Glutamatergic neuron (in vitro differentiated cells): ENCODE data around the gene SLC37A1. TPM values are rescaled to one million over a fixed set of nuclear protein-coding genes. Genes with fewer than 3 reads are reported as not detected.
"Not testable (repeated sequence)": the region's sequence is repeated elsewhere in the genome, so short reads cannot be mapped to it uniquely, and the experiment has no call there.

Source experiments
- DNase-seq: peaks from one replicate; pipeline ENCODE4 v3.0.0; 2022
- H3K27ac Mint-ChIP-seq: one replicate; pipeline ENCODE4 v1.8.0; 2020; ENCODE audit warnings: mild to moderate bottlenecking, mixed read lengths, inconsistent platforms; ENCODE audit not compliant: unreplicated experiment
- H3K27me3 Mint-ChIP-seq: one replicate; pipeline ENCODE4 v1.8.0; 2020; ENCODE audit warnings: mild to moderate bottlenecking, moderate library complexity, mixed read lengths, inconsistent platforms; ENCODE audit not compliant: unreplicated experiment
- H3K36me3 Mint-ChIP-seq: one replicate; pipeline ENCODE4 v1.8.0; 2020; ENCODE audit warnings: mild to moderate bottlenecking, mixed read lengths, inconsistent platforms; ENCODE audit not compliant: unreplicated experiment
- H3K4me1 Mint-ChIP-seq: one replicate; pipeline ENCODE4 v1.8.0; 2020; ENCODE audit warnings: mild to moderate bottlenecking, low read depth, mixed read lengths, inconsistent platforms; ENCODE audit not compliant: unreplicated experiment
- H3K4me3 Mint-ChIP-seq: one replicate; pipeline ENCODE4 v1.8.0; 2020; ENCODE audit warnings: mild to moderate bottlenecking, mixed read lengths, inconsistent platforms; ENCODE audit not compliant: unreplicated experiment
- H3K9me3 Mint-ChIP-seq: one replicate; pipeline ENCODE4 v1.8.0; 2020; ENCODE audit warnings: mild to moderate bottlenecking, moderate library complexity, mixed read lengths, inconsistent platforms; ENCODE audit not compliant: unreplicated experiment
- total RNA-seq: library from RNA; stranded (reverse); fragmentation: NEBNext Ultra II Directional; extraction: Animal tissue kit (Norgen Biotek cat#: 25700); gene quantifications from one replicate; pipeline ENCODE4 v1.2.1, GENCODE V29; 2021; ENCODE audit not compliant: unreplicated experiment
- TF ChIP-seq, protein P1 (sequence below): fragments of 200-600 bp; sonication (generic); IDR thresholded peaks from one replicate; pipeline ENCODE4 v1.5.0; 2021; ENCODE audit not compliant: partially characterized antibody, unreplicated experiment

The SLC37A1 gene
- total RNA-seq, 1 donor from 2014 or later: 65.7 TPM

DNA sequence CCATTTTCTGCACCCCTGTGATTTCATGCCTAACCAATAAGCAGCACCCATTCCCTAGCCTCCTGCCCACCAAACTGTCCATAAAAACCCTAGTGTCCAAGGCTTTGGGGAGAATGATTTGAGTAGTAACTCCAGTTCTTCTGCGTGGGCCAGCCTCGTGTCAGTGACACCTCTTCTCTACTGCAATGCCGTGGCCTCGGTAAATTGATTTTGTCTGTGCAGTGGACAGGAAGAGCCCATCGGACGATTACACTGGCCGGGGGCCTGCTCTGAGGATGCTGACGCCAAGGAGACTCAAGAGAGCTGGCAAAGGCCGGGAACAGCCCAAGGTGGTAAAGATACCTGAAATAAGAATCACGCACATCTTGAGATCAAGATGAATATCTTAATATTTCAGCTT lies 47.0 kb upstream of the SLC37A1 start:
- no peak for DNase-seq
- Mint-ChIP-seq H3K4me1 (peaks cover 12% of the 10 kb centered on the region), H3K27ac (no peak overlapping the region), H3K9me3 (peaks cover 5% of the 10 kb centered on the region), H3K36me3 (no peaks in the 10 kb centered on the region), H3K27me3 (no peaks in the 10 kb centered on the region), H3K4me3 (no peak overlapping the region)
- TF ChIP-seq, protein P1, sequence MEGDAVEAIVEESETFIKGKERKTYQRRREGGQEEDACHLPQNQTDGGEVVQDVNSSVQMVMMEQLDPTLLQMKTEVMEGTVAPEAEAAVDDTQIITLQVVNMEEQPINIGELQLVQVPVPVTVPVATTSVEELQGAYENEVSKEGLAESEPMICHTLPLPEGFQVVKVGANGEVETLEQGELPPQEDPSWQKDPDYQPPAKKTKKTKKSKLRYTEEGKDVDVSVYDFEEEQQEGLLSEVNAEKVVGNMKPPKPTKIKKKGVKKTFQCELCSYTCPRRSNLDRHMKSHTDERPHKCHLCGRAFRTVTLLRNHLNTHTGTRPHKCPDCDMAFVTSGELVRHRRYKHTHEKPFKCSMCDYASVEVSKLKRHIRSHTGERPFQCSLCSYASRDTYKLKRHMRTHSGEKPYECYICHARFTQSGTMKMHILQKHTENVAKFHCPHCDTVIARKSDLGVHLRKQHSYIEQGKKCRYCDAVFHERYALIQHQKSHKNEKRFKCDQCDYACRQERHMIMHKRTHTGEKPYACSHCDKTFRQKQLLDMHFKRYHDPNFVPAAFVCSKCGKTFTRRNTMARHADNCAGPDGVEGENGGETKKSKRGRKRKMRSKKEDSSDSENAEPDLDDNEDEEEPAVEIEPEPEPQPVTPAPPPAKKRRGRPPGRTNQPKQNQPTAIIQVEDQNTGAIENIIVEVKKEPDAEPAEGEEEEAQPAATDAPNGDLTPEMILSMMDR: no peak

DNA sequence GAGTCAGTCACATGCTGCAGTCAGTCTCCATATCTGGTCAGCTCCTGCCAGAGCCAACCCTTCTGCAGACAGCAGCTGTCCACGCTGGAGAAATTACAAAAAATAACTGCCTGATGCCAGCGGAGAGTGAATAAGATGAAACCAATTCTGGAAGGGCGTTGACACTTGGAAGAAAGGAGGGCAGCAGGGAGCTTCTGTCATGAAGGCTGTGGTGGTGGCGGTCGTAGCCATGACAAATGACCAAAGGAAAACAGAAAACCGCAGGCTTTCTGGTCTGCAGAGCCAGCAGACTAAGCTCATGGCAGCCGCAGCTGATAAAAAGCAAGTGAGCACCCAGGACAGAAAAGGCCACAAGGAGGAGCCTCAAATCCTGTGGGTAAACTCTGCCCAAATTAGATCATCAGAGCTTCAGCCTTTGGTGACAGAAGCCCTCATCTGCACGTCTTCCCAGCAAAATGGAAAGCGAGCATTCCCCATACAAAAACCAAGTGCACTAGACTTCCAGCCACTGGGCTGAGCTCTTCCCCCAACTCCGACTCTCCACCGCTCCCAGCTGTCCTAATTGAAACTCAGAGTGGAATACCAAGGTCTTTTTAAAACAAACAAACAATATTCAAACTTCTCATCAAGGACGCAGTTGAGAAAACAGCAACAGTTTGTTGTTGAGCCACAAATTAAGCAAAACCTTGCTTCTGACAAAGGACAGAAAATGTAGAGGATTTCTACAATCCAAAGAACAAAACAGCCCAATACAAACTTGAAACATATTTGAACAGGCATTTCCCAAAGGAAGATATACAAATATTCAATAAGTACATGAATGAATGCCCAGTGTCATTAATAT lies 46.3 kb upstream of the SLC37A1 start:
- no peaks in the 10 kb centered on the region for H3K27me3 Mint-ChIP-seq

DNA sequence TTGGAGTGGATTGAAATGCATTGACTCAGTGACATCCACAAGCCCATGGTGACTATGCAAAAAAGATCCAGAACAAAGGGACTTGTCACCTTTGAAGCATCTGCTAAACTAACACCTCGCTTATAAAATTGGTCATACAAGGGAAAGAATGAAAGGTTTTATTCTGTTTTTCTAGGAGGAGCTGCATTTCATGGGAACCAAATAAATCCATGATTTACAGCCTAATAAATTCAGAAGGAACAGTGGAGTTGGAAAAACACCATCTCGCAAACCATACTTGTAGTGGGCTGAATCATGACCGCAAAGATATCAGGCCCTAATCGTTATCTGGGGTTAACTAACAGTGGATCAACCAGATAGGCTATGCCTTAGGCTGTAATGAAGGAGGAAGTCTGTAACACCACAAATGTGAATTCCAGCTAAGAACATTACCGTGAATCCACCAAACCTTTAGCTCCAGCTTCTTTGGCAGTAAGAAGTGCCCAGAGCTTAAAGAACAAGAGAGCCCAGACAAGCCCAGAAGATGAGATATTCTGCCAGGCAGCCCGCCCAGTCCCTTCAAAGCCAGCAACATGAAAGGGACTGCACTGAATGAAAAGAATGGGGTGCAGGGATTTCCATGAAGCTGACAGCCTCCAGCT lies 45.0 kb upstream of the SLC37A1 start:
- no peak for DNase-seq
- Mint-ChIP-seq H3K36me3 (no peaks in the 10 kb centered on the region), H3K27ac (no peak overlapping the region), H3K4me3 (no peak overlapping the region), H3K4me1 (peaks cover 6% of the 10 kb centered on the region), H3K9me3 (peaks cover 1% of the 10 kb centered on the region), H3K27me3 (peaks cover under 1% of the 10 kb centered on the region)
- TF ChIP-seq, protein P1: no peak

More for the DNA sequence above, 46.3 kb upstream of the SLC37A1 start:
- Mint-ChIP-seq H3K9me3 (peaks cover 5% of the 10 kb centered on the region), H3K4me1 (peaks cover 12% of the 10 kb centered on the region), H3K4me3 (no peak overlapping the region), H3K36me3 (no peaks in the 10 kb centered on the region), H3K27ac (no peak overlapping the region)
- TF ChIP-seq, protein P1: no peak
- no peak for DNase-seq

DNA sequence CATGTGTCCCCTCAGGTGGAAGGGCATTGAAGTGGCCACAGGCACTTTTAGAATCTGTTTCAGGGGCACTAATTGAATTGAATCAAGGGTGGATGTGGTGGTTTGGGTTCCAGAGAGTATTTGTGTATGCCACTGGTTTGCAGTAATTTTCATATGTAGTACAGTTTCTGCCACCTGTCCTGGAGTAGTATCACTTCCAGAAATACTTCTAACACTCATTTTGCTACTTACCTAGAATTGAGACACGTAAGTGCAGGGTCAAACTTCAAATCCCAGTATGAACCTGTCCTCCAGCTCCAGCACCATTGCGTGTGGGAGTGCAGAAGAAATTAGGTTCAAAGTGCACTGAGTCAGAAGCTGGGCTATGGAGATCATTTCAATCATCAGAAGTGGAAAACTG lies 44.4 kb upstream of the SLC37A1 start:
- TF ChIP-seq, protein P1: no peak
- no peak for DNase-seq
- no peak overlapping the region for H3K4me3 Mint-ChIP-seq
- no peaks in the 10 kb centered on the region for H3K36me3 Mint-ChIP-seq
- no peak overlapping the region for H3K27ac Mint-ChIP-seq
- H3K27me3 Mint-ChIP-seq: peaks cover 3% of the 10 kb centered on the region
- peaks cover 2% of the 10 kb centered on the region for H3K9me3 Mint-ChIP-seq
- peaks cover 13% of the 10 kb centered on the region for H3K4me1 Mint-ChIP-seq

DNA sequence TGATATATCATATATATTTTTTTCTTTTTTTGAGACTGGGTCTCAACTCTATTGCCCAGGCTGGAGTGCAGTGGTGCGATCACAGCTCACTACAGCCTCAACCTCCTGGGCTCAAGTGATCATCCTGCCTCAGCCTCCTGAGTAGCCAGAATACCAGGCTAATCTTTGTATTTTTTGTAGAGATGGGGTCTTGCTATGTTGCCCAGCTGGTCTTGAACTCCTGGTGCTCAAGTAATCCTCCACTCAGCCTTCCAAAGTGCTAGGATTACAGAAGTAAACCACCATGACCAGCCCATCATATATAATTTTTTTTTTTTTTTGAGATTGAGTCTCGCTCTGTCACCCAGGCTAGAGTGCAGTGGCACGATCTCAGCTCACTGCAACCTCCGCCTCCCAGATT lies 43.9 kb upstream of the SLC37A1 start:
- H3K27ac Mint-ChIP-seq, H3K36me3 Mint-ChIP-seq, H3K4me3 Mint-ChIP-seq, DNase-seq, H3K9me3 Mint-ChIP-seq, H3K27me3 Mint-ChIP-seq: not testable (repeated sequence)
- peaks cover 17% of the 10 kb centered on the region for H3K4me1 Mint-ChIP-seq
